HepG2 (cell line): ENCODE data around the gene C2CD2. TPM values are rescaled to one million over a fixed set of nuclear protein-coding genes. Genes with fewer than 3 reads are reported as not detected.

Experiments
- BHLHE40 ChIP-seq: IDR thresholded peaks from 2 replicates; pipeline ENCODE4 v1.6.1; 2011; ENCODE audit warnings: low read length, improper control_type of control experiment
- CREB1 ChIP-seq, 2 experiments: fragments of 450-650 bp in 1 of 2; IDR thresholded peaks; 2 replicates each; pipeline ENCODE4 v1.6.1; 2016 to 2017; ENCODE audit warnings: control low read depth in 1 of 2, mild to moderate bottlenecking in 1 of 2, missing compliant biosample characterization in 1 of 2, missing genetic modification characterization in 1 of 2
- GATA4 ChIP-seq: sonication (generic); IDR thresholded peaks from 2 replicates; pipeline ENCODE4 v1.6.1; 2016; ENCODE audit warnings: antibody characterized with exemption, low read depth, borderline replicate concordance
- HDAC1 ChIP-seq: sonication (generic); formaldehyde crosslinking; IDR thresholded peaks from 2 replicates; pipeline ENCODE4 v1.5.1; 2020; ENCODE audit warnings: mild to moderate bottlenecking, missing genetic modification reagents
- KLF16 ChIP-seq, 2 experiments: sonication (generic) in 1 of 2; formaldehyde crosslinking in 1 of 2; IDR thresholded peaks; 2 replicates each; pipeline versions ENCODE4 v1.6.1 to v1.8.0; 2016 to 2023; ENCODE audit warnings: missing genetic modification reagents in 2 of 2, missing compliant biosample characterization in 1 of 2
- RBM22 ChIP-seq: fragments of 200-400 bp; formaldehyde crosslinking; optimal IDR thresholded peaks from 2 replicates; pipeline ENCODE3; 2017; ENCODE audit warnings: mild to moderate bottlenecking, low read length, moderate library complexity
- SRSF9 ChIP-seq: fragments of 200-400 bp; formaldehyde crosslinking; IDR thresholded peaks from 2 replicates; pipeline ENCODE4 v1.6.1; 2018; ENCODE audit warnings: borderline replicate concordance, mild to moderate bottlenecking, low read depth, low read length; ENCODE audit not compliant: insufficient read depth, poor library complexity, severe bottlenecking
- ZBTB42 ChIP-seq: sonication (generic); formaldehyde crosslinking; IDR thresholded peaks from 2 replicates; pipeline ENCODE4 v1.5.0; 2020; ENCODE audit warnings: mild to moderate bottlenecking, missing genetic modification reagents
- ZKSCAN1 ChIP-seq: fragments of 150-350 bp; IDR thresholded peaks from 2 replicates; pipeline ENCODE4 v1.6.1; 2014; ENCODE audit warnings: low read length
- ZNF143 ChIP-seq: sonication (generic); formaldehyde crosslinking; IDR thresholded peaks from 2 replicates; pipeline ENCODE4 v1.4.0; 2020; ENCODE audit warnings: missing genetic modification reagents
- ZNF382 ChIP-seq: sonication (generic); formaldehyde crosslinking; IDR thresholded peaks from 2 replicates; pipeline ENCODE4 v1.5.0; 2020; ENCODE audit warnings: missing genetic modification reagents, mild to moderate bottlenecking, borderline replicate concordance
- ZNF747 ChIP-seq: sonication (generic); formaldehyde crosslinking; IDR thresholded peaks from 2 replicates; pipeline ENCODE4 v1.8.1; 2023; ENCODE audit warnings: missing genetic modification reagents, mild to moderate bottlenecking, borderline replicate concordance
- ZNF788 ChIP-seq: sonication (generic); formaldehyde crosslinking; IDR thresholded peaks from 2 replicates; pipeline ENCODE4 v1.5.0; 2020; ENCODE audit warnings: mild to moderate bottlenecking, missing genetic modification reagents, borderline replicate concordance
- polyA plus RNA-seq, 8 experiments: library from polyadenylated mRNA; depleted of rRNA in 3 of 8; stranded (reverse) in 7 of 8; unstranded in 1 of 8; fragments of >200 nt; fragmentation: Illumina TruSeq in 4 of 8; extraction: Trizol in 4 of 8; gene quantifications; 2 replicates each; pipeline versions ENCODE4 v1.2.1 to v1.2.3, GENCODE V29; 2011 to 2016; ENCODE audit warnings: low read depth in 4 of 8, missing spikeins in 1 of 8, mixed read lengths in 1 of 8; ENCODE audit not compliant: insufficient read depth in 1 of 8
- total RNA-seq, 5 experiments: library from RNA; depleted of rRNA; stranded (reverse); fragments of >200 nt; fragmentation: Illumina TruSeq; extraction: Trizol; gene quantifications; 2 replicates each; pipeline ENCODE4 v1.2.3, GENCODE V29; 2016; ENCODE audit warnings: low read depth in 1 of 5
- TF ChIP-seq, protein P1 (sequence below): sonication (generic); formaldehyde crosslinking; IDR thresholded peaks from 2 replicates; pipeline ENCODE4 v1.4.0; 2020; ENCODE audit warnings: mild to moderate bottlenecking, missing genetic modification reagents
- TF ChIP-seq, protein P2 (sequence below): sonication (generic); formaldehyde crosslinking; IDR thresholded peaks from 2 replicates; pipeline ENCODE4 v1.5.0; 2020; ENCODE audit warnings: missing genetic modification reagents, mild to moderate bottlenecking, borderline replicate concordance
- TF ChIP-seq, protein P3 (sequence below): sonication (generic); formaldehyde crosslinking; conservative IDR thresholded peaks from 2 replicates; pipeline ENCODE4 v1.4.0; 2020; ENCODE audit warnings: missing genetic modification reagents
- TF ChIP-seq, protein P4 (sequence below): sonication (generic); formaldehyde crosslinking; IDR thresholded peaks from 2 replicates; pipeline ENCODE4 v1.5.0; 2020; ENCODE audit warnings: mild to moderate bottlenecking, low read depth, missing genetic modification reagents, borderline replicate concordance
- TF ChIP-seq, protein P5 (sequence below): sonication (generic); formaldehyde crosslinking; conservative IDR thresholded peaks from 2 replicates; pipeline ENCODE4 v1.8.0; 2022; ENCODE audit warnings: missing genetic modification reagents
- TF ChIP-seq, protein P6 (sequence below): sonication (generic); formaldehyde crosslinking; IDR thresholded peaks from 2 replicates; pipeline ENCODE4 v1.5.1; 2020; ENCODE audit warnings: mild to moderate bottlenecking, missing genetic modification reagents, borderline replicate concordance

The C2CD2 gene
- total and polyA plus RNA-seq, 2 of the 13 experiments (the other 11 are each of a cell fraction or from before 2014, with no cell fraction given) = 12.5 to 19.7 TPM

DNA sequence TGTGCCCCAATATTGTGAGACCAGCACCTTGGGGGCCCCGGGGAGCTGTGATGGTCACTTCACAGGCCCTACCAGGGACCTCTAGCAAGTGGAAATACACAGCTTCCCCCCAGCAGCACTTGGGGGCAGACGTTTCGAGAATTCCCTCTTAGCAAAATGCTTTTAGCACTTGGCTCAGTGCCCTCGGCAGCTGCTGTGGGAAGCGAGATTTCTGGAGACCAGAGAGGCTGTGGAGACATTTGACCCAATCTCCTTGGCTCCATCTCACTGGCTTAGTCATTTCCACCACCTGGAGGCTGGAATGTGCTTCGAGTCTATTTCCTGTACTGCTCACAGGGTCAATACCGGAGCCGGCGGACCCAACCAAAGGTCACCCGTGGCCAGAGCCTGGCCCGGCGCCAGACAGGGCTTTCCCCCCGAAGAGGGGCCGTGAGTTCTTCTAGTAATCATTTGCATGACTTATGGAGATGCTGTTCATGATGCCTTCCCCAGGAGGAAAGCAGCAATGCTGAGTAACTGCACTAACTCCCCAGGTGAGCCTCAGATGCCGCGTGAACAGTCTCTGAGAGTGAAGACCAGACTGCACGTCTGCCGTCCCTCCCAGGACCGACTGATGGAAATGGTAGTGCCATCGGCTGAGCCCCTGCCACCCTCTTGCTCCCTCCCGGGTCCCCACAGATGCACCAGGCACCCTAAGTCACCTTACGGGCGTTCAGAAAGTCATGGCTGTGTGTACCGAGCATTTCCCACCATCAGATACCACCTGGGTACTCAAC is 4.4 kb upstream of the C2CD2 start (continued):
- TF ChIP-seq, protein P1, sequence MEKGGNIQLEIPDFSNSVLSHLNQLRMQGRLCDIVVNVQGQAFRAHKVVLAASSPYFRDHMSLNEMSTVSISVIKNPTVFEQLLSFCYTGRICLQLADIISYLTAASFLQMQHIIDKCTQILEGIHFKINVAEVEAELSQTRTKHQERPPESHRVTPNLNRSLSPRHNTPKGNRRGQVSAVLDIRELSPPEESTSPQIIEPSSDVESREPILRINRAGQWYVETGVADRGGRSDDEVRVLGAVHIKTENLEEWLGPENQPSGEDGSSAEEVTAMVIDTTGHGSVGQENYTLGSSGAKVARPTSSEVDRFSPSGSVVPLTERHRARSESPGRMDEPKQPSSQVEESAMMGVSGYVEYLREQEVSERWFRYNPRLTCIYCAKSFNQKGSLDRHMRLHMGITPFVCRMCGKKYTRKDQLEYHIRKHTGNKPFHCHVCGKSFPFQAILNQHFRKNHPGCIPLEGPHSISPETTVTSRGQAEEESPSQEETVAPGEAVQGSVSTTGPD (CRISPR knock-in tag) = no peak
- TF ChIP-seq, protein P2, sequence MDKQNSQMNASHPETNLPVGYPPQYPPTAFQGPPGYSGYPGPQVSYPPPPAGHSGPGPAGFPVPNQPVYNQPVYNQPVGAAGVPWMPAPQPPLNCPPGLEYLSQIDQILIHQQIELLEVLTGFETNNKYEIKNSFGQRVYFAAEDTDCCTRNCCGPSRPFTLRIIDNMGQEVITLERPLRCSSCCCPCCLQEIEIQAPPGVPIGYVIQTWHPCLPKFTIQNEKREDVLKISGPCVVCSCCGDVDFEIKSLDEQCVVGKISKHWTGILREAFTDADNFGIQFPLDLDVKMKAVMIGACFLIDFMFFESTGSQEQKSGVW (CRISPR knock-in tag) = no peak
- TF ChIP-seq SRSF9 (no peak), ZKSCAN1 (no peak), HDAC1 (peak; percentile 51; the same call in 1 of the 2 replicates), ZNF788 (no peak), ZNF382 (CRISPR knock-in tag) (no peak), ZNF143 (no peak), GATA4 (no peak), KLF16 (CRISPR knock-in tag; IDR thresholded peaks at IDR 0.05) (no peak), RBM22 (no peak), BHLHE40 (peak; percentile 52), ZBTB42 (CRISPR knock-in tag) (no peak), ZNF747 (CRISPR knock-in tag) (no peak), CREB1 (IDR thresholded peaks at IDR 0.05) (no peak), CREB1 (CRISPR knock-in tag; IDR thresholded peaks at IDR 0.05) (no peak)
- TF ChIP-seq, protein P3, sequence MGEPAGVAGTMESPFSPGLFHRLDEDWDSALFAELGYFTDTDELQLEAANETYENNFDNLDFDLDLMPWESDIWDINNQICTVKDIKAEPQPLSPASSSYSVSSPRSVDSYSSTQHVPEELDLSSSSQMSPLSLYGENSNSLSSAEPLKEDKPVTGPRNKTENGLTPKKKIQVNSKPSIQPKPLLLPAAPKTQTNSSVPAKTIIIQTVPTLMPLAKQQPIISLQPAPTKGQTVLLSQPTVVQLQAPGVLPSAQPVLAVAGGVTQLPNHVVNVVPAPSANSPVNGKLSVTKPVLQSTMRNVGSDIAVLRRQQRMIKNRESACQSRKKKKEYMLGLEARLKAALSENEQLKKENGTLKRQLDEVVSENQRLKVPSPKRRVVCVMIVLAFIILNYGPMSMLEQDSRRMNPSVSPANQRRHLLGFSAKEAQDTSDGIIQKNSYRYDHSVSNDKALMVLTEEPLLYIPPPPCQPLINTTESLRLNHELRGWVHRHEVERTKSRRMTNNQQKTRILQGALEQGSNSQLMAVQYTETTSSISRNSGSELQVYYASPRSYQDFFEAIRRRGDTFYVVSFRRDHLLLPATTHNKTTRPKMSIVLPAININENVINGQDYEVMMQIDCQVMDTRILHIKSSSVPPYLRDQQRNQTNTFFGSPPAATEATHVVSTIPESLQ (CRISPR knock-in tag) = no peak
- TF ChIP-seq, protein P4, sequence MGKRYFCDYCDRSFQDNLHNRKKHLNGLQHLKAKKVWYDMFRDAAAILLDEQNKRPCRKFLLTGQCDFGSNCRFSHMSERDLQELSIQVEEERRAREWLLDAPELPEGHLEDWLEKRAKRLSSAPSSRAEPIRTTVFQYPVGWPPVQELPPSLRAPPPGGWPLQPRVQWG (CRISPR knock-in tag) = no peak
- TF ChIP-seq, protein P5, sequence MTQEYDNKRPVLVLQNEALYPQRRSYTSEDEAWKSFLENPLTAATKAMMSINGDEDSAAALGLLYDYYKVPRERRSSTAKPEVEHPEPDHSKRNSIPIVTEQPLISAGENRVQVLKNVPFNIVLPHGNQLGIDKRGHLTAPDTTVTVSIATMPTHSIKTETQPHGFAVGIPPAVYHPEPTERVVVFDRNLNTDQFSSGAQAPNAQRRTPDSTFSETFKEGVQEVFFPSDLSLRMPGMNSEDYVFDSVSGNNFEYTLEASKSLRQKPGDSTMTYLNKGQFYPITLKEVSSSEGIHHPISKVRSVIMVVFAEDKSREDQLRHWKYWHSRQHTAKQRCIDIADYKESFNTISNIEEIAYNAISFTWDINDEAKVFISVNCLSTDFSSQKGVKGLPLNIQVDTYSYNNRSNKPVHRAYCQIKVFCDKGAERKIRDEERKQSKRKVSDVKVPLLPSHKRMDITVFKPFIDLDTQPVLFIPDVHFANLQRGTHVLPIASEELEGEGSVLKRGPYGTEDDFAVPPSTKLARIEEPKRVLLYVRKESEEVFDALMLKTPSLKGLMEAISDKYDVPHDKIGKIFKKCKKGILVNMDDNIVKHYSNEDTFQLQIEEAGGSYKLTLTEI (CRISPR knock-in tag) = no peak
- TF ChIP-seq, protein P6, sequence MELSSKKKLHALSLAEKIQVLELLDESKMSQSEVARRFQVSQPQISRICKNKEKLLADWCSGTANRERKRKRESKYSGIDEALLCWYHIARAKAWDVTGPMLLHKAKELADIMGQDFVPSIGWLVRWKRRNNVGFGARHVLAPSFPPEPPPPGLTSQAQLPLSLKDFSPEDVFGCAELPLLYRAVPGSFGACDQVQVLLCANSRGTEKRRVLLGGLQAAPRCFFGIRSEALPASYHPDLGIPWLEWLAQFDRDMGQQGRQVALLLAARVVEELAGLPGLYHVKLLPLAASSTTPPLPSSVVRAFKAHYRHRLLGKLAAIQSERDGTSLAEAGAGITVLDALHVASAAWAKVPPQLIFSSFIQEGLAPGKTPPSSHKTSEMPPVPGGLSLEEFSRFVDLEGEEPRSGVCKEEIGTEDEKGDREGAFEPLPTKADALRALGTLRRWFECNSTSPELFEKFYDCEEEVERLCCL (CRISPR knock-in tag) = no peak
